SK-MEL-5 (cell line): ENCODE measurements around the gene BAG1. TPM values are rescaled to one million over a fixed set of nuclear protein-coding genes. Genes with fewer than 3 reads are reported as not detected.

ENCODE experiments used
- DNase-seq: peaks from one replicate; pipeline ENCODE4 v3.0.0-alpha.2; 2016; ENCODE audit warnings: low read depth, low spot score
- in situ Hi-C: cut with HindIII; loops from 2 replicates; pipeline ENCODE4 v1.10.0; 2016; ENCODE audit warnings: low sequenced_read_pairs, high pct_unique_total_duplicates, low pct_unique_long_range_greater_than_20kb
- total RNA-seq: library from RNA; depleted of rRNA; stranded (reverse); fragments of >200 nt; shearing (Covaris generic); gene quantifications from 2 replicates; pipeline ENCODE4 v1.2.3, GENCODE V29; 2014

BAG1 gene
- total RNA-seq, 1 experiment from 2014 or later: 60.9 TPM

GRCh38 chr9:33288235-33288634 is 23.7 kb upstream of the BAG1 start:
- in situ Hi-C loops: no loop called here
- no peak for DNase-seq

GRCh38 chr9:33287087-33287490 is 22.6 kb upstream of the BAG1 start:
- in situ Hi-C loops: no loop called here
- DNase-seq: peak; percentile 79

GRCh38 chr9:33285502-33285901 is 21.0 kb upstream of the BAG1 start:
- no peak for DNase-seq
- in situ Hi-C loops: no loop called here

- in situ Hi-C loops: no loop called here
- no peak for DNase-seq
These were observed 13.0 kb upstream of the BAG1 start for GRCh38 chr9:33277484-33277883.

GRCh38 chr9:33273972-33274328 is 9.4 kb upstream of the BAG1 start:
- in situ Hi-C loops: no loop called here
- DNase-seq: no peak

- DNase-seq: no peak
- in situ Hi-C loops: no loop called here
These were observed 8.9 kb upstream of the BAG1 start for GRCh38 chr9:33273266-33273971.

- DNase-seq: no peak
- in situ Hi-C loops: no loop called here
These were observed 7.6 kb upstream of the BAG1 start for GRCh38 chr9:33272061-33272460.

- in situ Hi-C loops: no loop called here
- no peak for DNase-seq
These were observed 5.6 kb upstream of the BAG1 start for GRCh38 chr9:33270146-33270545.

- DNase-seq: no peak
- in situ Hi-C loops: no loop called here
These were observed 2.8 kb upstream of the BAG1 start for GRCh38 chr9:33267151-33267767.

GRCh38 chr9:33265211-33265865 is 830 bp upstream of the BAG1 start:
- DNase-seq: no peak
- in situ Hi-C loops: no loop called here

GRCh38 chr9:33264003-33264472 is 470 bp downstream of the BAG1 start:
- peak; percentile 29 for DNase-seq
- in situ Hi-C loops: no loop called here

- no peak for DNase-seq
- in situ Hi-C loops: no loop called here
These were observed 1.1 kb downstream of the BAG1 start for GRCh38 chr9:33263131-33264002.

- DNase-seq: no peak
- in situ Hi-C loops: no loop called here
These were observed 4.1 kb downstream of the BAG1 start for GRCh38 chr9:33260372-33260771.

- DNase-seq: no peak
- in situ Hi-C loops: no loop called here
These were observed 7.2 kb downstream of the BAG1 start for GRCh38 chr9:33257276-33257675.

GRCh38 chr9:33256236-33256635 is 8.3 kb downstream of the BAG1 start:
- in situ Hi-C loops: no loop called here
- no peak for DNase-seq

- no peak for DNase-seq
- in situ Hi-C loops: no loop called here
These were observed 9.0 kb downstream of the BAG1 start for GRCh38 chr9:33255471-33255870.

GRCh38 chr9:33255014-33255413 is 9.5 kb downstream of the BAG1 start:
- in situ Hi-C loops: no loop called here
- DNase-seq: no peak

- in situ Hi-C loops: no loop called here
- DNase-seq: no peak
These were observed 10.3 kb downstream of the BAG1 start for GRCh38 chr9:33254211-33254610.
